Body of pancreas (tissue), 4 donors: ENCODE data around the gene CADM4.
"Not testable (repeated sequence)": the region's sequence is repeated elsewhere in the genome, so short reads cannot be mapped to it uniquely, and the experiment has no call there.

Experiments used
- CTCF ChIP-seq, 7 experiments: fragments of 450-650 bp in 4 of 7; fragments of 200-600 bp in 3 of 7; sonication (generic) in 3 of 7; IDR thresholded peaks; one replicate each; pipeline ENCODE4 v1.5.1; 2016 to 2019; ENCODE audit warnings: antibody characterized with exemption in 7 of 7
- POLR2A ChIP-seq, 3 donors: fragments of 450-650 bp; IDR thresholded peaks; one replicate each; pipeline ENCODE4 v1.6.1; 2016; ENCODE audit warnings: antibody characterized with exemption in 3 of 3, mild to moderate bottlenecking in 2 of 3

GRCh38 chr19:43600326-43600725, 39.3 kb downstream of the CADM4 start:
- TF ChIP-seq CTCF, POLR2A (IDR thresholded peaks at IDR 0.05): not testable (repeated sequence)
